GM12878 (cell line): ENCODE results near the gene WDFY4. TPM values are rescaled to one million over a fixed set of nuclear protein-coding genes. Genes with fewer than 3 reads are reported as not detected.
A peak's percentile ranks its signal among the peaks of the same experiment; 100 is the strongest.

Source experiments
- ATAC-seq: fragments of 200-7000 bp; cut with Tn5 transposase; 3 replicates; pipeline ENCODE4 v1.9.1; 2020; ENCODE audit warnings: mild to moderate bottlenecking, moderate library complexity
- BruUV-seq: library from RNA; stranded (reverse); fragments of 400-500 nt; replicated peaks from 2 replicates; lab custom pipeline; 2021; lab: Mats Ljungman, UMichigan
- CTCF ChIA-PET: fragments of 300-600 bp; sonication (Branson Sonifier 250); formaldehyde crosslinking; extraction: SDS; loops from one replicate; lab custom pipeline; 2021; ENCODE audit warnings: inconsistent platforms; lab: Yijun Ruan, JAX
- POLR2A ChIA-PET: fragments of 350-600 bp; formaldehyde crosslinking; extraction: SDS; loops from one replicate; lab custom pipeline; 2021; ENCODE audit warnings: inconsistent platforms; lab: Charles Lee
- RAD21 ChIA-PET: fragments of 300-600 bp; sonication (Branson Sonifier 250); formaldehyde crosslinking; loops from one replicate; lab custom pipeline; 2023; ENCODE audit warnings: antibody characterized with exemption; ENCODE audit not compliant: unreplicated experiment; lab: Charles Lee
- SMC1A ChIA-PET: fragments of 300-600 bp; sonication (Branson Sonifier 250); formaldehyde crosslinking; loops from one replicate; lab custom pipeline; 2023; ENCODE audit not compliant: unreplicated experiment, uncharacterized antibody; lab: Charles Lee
- DNase-seq: peaks from one replicate; pipeline ENCODE4 v3.0.0-alpha.2; 2011; ENCODE audit warnings: low read depth, low spot score
- FAIRE-seq: peaks from 3 replicates; lab custom pipeline; 2011; peaks lifted over from hg19 to GRCh38; lab: Jason Lieb, UNC
- H2AFZ ChIP-seq: 2 replicates; pipeline ENCODE4 v1.6.0; 2011; ENCODE audit warnings: low read depth, low read length, control low read depth; ENCODE audit not compliant: control insufficient read depth
- H3K27ac ChIP-seq: 2 replicates; pipeline ENCODE4 v1.5.1; 2011; ENCODE audit warnings: control low read depth; ENCODE audit not compliant: control insufficient read depth, insufficient read depth
- H3K27me3 ChIP-seq, 2 experiments: replicated peaks in 1 of 2; 2 replicates each; pipeline versions ENCODE4 v1.6.0 to v1.6.1; 2011; ENCODE audit warnings: low read length in 1 of 2; ENCODE audit not compliant: control insufficient read depth in 2 of 2, insufficient read depth in 2 of 2
- H3K36me3 ChIP-seq, 2 experiments: 2 replicates each; pipeline ENCODE4 v1.5.1; 2011; ENCODE audit warnings: low read length in 1 of 2; ENCODE audit not compliant: control insufficient read depth in 2 of 2, insufficient read depth in 2 of 2
- H3K4me1 ChIP-seq: 2 replicates; pipeline ENCODE4 v1.6.1; 2011; ENCODE audit warnings: mild to moderate bottlenecking, low read length, moderate library complexity, mixed read lengths; ENCODE audit not compliant: control insufficient read depth, insufficient read depth
- H3K4me2 ChIP-seq: 2 replicates; pipeline ENCODE4 v1.6.0; 2011; ENCODE audit warnings: control low read depth; ENCODE audit not compliant: control insufficient read depth, insufficient read depth
- H3K4me3 ChIP-seq: fragments of 200-600 bp; sonication (generic); 2 replicates; pipeline ENCODE4 v1.5.1; 2016
- H3K79me2 ChIP-seq: 2 replicates; pipeline ENCODE4 v1.6.0; 2011; ENCODE audit warnings: low read length; ENCODE audit not compliant: control insufficient read depth, insufficient read depth
- H3K9ac ChIP-seq: 2 replicates; pipeline ENCODE4 v1.8.0; 2011; ENCODE audit warnings: low read length, control low read depth, mixed read lengths; ENCODE audit not compliant: control insufficient read depth, insufficient read depth
- H3K9me3 ChIP-seq: replicated peaks from 3 replicates; pipeline ENCODE4 v1.5.1; 2011; ENCODE audit warnings: mild to moderate bottlenecking, low read length; ENCODE audit not compliant: control insufficient read depth, insufficient read depth
- H4K20me1 ChIP-seq: 2 replicates; pipeline ENCODE4 v1.6.0; 2011; ENCODE audit not compliant: control insufficient read depth, insufficient read depth
- MEF2B ChIP-seq: fragments of 450-650 bp; IDR thresholded peaks from 2 replicates; pipeline ENCODE4 v1.6.1; 2018; ENCODE audit warnings: mild to moderate bottlenecking, moderate library complexity; ENCODE audit not compliant: partially characterized antibody, poor library complexity, severe bottlenecking
- NR2C2 ChIP-seq: IDR thresholded peaks from 2 replicates; pipeline ENCODE4 v1.6.1; 2011; ENCODE audit warnings: borderline replicate concordance, low read depth; ENCODE audit not compliant: control insufficient read depth, insufficient read length
- WGBS: methylation state at CpG from one replicate; pipeline ENCODE4 v1.1.6; 2016; ENCODE audit warnings: low lambda C conversion rate; ENCODE audit not compliant: insufficient replicate concordance, insufficient coverage; ENCODE audit errors: missing lambda C conversion rate; 5-methylcytosine and 5-hydroxymethylcytosine counted together
- in situ Hi-C: fragments of 300-500 bp; cut with MboI; formaldehyde crosslinking; loops from 9 replicates; pipeline ENCODE4 v1.14.3; 2018; ENCODE audit warnings: mixed read lengths
- intact Hi-C: fragments of 100-400 bp; cut with micrococcal nuclease; formaldehyde crosslinking; loops from one replicate; pipeline ENCODE4 v1.14.2; 2022; ENCODE audit not compliant: unreplicated experiment
- polyA plus RNA-seq, 11 experiments: library from polyadenylated mRNA; depleted of rRNA in 4 of 11; unstranded in 6 of 11; stranded (reverse) in 5 of 11; fragments of >200 nt; fragmentation: Nextera tagmentation in 4 of 11; fragmentation: Illumina TruSeq in 1 of 11; extraction: Ambion mirVana in 4 of 11; extraction: Trizol in 1 of 11; gene quantifications; 1 replicate in 1 of 11; 2 replicates in 10 of 11; pipeline versions ENCODE4 v1.2.1 to v1.2.3, GENCODE V29; 2011 to 2016; ENCODE audit warnings: inconsistent platforms in 2 of 11, missing spikeins in 2 of 11, low read depth in 1 of 11
- total RNA-seq, 4 experiments: library from RNA; depleted of rRNA in 3 of 4; stranded (reverse); fragments of >200 nt in 3 of 4; fragmentation: Illumina TruSeq in 1 of 4; extraction: Trizol in 1 of 4; gene quantifications; 2 replicates each; pipeline versions ENCODE4 v1.2.1 to v1.2.3, GENCODE V29; 2013 to 2021
- TF ChIP-seq, protein P1 (sequence below): fragments of 450-650 bp; IDR thresholded peaks from 2 replicates; pipeline ENCODE4 v1.6.1; 2017; ENCODE audit warnings: mild to moderate bottlenecking, moderate library complexity

The WDFY4 gene
- total and polyA plus RNA-seq, 10 of the 15 experiments (the other 5 are each of a cell fraction or from before 2014, with no cell fraction given), result 13.5 to 132 (median 47.3) TPM

DNA sequence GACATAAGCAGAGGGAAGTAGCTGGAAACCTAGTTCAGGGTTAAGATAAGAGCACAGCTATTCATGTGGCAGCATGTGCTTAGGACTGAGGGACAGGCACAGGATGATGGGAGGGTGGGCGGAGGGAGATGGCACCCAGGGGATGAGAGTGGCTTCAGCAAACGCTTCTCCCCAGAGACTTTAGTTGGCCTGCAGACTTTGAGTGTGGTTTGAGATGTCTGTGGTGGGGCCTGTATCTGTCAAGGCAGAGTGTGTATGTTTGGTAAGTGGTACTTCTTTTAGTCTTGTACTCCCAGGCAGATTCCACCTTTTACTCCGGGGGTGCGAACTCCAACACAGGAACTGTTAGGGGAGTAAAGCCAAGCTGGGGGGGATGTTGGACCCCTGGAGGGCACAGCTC is 88.9 kb downstream of the WDFY4 start:
- Histone ChIP-seq H3K4me1 (no peaks in the 10 kb centered on the region), H3K9ac (no peak overlapping the region), H3K36me3 (peaks cover 24 to 42% of the 10 kb centered on the region in 2 experiments), H2AFZ (no peak overlapping the region), H3K27ac (no peak overlapping the region), H3K4me2 (no peak overlapping the region), H3K27me3 (no peaks in the 10 kb centered on the region), H4K20me1 (no peaks in the 10 kb centered on the region), H3K4me3 (no peak overlapping the region), H3K9me3 (no peaks in the 10 kb centered on the region; the same call in 2 of the 3 replicates), H3K79me2 (peaks cover 1% of the 10 kb centered on the region; the same call in 1 of the 2 replicates)
- TF ChIP-seq NR2C2 (no peak), MEF2B (peak; percentile 61)
- TF ChIP-seq, protein P1, sequence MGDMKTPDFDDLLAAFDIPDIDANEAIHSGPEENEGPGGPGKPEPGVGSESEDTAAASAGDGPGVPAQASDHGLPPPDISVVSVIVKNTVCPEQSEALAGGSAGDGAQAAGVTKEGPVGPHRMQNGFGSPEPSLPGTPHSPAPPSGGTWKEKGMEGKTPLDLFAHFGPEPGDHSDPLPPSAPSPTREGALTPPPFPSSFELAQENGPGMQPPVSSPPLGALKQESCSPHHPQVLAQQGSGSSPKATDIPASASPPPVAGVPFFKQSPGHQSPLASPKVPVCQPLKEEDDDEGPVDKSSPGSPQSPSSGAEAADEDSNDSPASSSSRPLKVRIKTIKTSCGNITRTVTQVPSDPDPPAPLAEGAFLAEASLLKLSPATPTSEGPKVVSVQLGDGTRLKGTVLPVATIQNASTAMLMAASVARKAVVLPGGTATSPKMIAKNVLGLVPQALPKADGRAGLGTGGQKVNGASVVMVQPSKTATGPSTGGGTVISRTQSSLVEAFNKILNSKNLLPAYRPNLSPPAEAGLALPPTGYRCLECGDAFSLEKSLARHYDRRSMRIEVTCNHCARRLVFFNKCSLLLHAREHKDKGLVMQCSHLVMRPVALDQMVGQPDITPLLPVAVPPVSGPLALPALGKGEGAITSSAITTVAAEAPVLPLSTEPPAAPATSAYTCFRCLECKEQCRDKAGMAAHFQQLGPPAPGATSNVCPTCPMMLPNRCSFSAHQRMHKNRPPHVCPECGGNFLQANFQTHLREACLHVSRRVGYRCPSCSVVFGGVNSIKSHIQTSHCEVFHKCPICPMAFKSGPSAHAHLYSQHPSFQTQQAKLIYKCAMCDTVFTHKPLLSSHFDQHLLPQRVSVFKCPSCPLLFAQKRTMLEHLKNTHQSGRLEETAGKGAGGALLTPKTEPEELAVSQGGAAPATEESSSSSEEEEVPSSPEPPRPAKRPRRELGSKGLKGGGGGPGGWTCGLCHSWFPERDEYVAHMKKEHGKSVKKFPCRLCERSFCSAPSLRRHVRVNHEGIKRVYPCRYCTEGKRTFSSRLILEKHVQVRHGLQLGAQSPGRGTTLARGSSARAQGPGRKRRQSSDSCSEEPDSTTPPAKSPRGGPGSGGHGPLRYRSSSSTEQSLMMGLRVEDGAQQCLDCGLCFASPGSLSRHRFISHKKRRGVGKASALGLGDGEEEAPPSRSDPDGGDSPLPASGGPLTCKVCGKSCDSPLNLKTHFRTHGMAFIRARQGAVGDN, result peak; percentile 47; the same call in 1 of the 2 replicates
- BruUV-seq, result no TSS peak
- DNase-seq, result no peak
- intact Hi-C loops (no loop called here), in situ Hi-C loops (loop anchor here (25.0 kb wide), 1 partner anchor 89 kb away; no protein-coding TSS in a partner anchor)
- no peak for FAIRE-seq
- peak; percentile 25; the same call in 2 of the 3 replicates for ATAC-seq
- 66% methylated on average over 4 of the region's 4 CpGs for WGBS
- ChIA-PET RAD21 (no interaction called here), POLR2A (no interaction called here), SMC1A (no interaction called here), CTCF (no interaction called here)
